ENCODE results near the gene MLLT10. TPM values are rescaled to one million over a fixed set of nuclear protein-coding genes. Genes with fewer than 3 reads are reported as not detected.

The MLLT10 gene
- 11.8 and 22.6 TPM in 2 replicates for total RNA-seq

GRCh38 chr10:21533467-21534279, at the start of gene MLLT10:
MLLT10 (plus strand) TSS chr10:21534232; CDS start chr10:21534645, 413 bp downstream.

GRCh38 chr10:21525367-21526187, 8.5 kb upstream of the MLLT10 start, which contains the start of gene SKIDA1:
SKIDA1 (minus strand) TSS chr10:21525682; CDS start chr10:21517822, 7,860 bp downstream.

Other genes with a start within 250 kb of the MLLT10 start
- 0.09 and 0.21 TPM in 2 replicates for gene SKIDA1, start 8.6 kb upstream of the MLLT10 start, total RNA-seq